HG03378 (cell line): ENCODE measurements around the gene OR2V2.

Source experiments
- ATAC-seq: cut with Tn5 transposase; IDR thresholded peaks from one replicate; pipeline ENCODE4 v1.9.1; 2021; ENCODE audit warnings: mild to moderate bottlenecking, moderate library complexity; ENCODE audit not compliant: unreplicated experiment

The OR2V2 gene

GRCh38 chr5:181189962-181190710 lies 42.8 kb downstream of the OR2V2 start:
- ATAC-seq = no peak

- ATAC-seq = no peak
These were observed 43.5 kb downstream of the OR2V2 start for GRCh38 chr5:181190711-181191525.

DNA sequence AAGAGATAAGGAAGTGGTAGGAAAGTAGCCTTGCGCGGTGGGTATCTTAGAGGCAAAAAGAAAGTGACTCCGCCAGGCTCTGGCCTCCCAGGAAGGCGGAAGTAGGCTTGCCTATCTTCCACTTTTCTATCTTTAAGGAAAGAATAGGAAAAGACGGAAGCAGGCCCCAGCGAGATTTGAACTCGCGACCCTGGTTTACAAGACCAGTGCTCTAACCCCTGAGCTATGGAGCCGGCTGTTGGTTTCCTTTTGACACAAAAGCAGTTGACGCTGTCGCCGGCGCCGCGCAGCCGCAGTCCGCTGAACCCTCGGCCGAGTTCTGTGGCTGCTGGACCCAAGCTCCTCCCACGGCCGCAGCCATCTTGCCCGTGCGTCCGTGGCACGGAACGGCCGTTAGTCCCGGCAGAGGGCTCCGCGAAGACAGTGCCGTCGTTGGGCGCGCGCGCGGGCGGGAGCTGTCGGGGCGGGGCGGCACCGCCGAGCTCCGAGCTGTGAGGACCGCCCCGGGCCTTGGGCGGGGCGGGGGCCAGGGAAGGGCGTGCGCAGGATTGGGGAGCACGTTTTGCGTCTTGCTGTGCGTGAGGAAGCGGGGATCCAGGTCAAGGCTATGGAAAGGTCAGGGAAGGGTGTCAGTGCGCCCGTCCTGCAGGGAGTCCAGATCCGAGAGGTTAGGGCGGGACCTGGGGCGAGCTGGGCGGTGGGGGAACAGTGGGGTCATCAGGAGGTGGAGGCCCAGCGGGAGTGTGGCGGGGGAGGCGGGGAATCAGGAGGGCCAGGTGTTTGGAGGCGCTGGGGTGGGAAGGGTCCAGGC lies 44.3 kb downstream of the OR2V2 start:
- peak; percentile 41 for ATAC-seq

- no peak for ATAC-seq
These were observed 45.1 kb downstream of the OR2V2 start for GRCh38 chr5:181192337-181193046.

GRCh38 chr5:181193656-181194055 lies 46.3 kb downstream of the OR2V2 start:
- no peak for ATAC-seq

- no peak for ATAC-seq
These were observed 47.3 kb downstream of the OR2V2 start for GRCh38 chr5:181194489-181195248.

DNA sequence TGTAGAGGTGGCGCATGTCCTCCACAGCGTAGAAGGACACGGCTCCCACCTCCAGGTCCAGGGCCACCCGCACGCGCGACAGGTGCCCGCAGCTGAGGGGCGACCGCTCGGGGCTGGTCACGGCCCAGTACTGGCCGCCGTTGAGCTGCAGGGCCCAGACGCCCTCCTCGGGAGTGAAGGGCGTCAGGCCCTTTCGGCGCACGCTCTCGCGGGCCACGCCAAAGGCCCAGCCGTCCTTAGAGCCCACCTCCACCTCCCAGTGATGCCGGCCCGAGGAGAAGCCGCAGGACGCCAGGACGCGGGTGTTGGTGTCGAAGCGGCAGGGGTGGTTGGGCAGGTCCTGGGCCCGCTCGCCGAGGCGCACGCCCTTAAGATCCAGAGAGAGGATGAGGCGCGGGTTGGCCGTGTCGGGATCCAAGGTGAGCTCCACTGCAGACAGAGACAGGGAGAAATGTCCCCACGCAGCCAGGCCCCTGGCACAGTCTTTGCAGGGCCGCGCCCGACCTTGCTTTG lies 47.9 kb downstream of the OR2V2 start:
- ATAC-seq = no peak

- no peak for ATAC-seq
These were observed 50.1 kb downstream of the OR2V2 start for GRCh38 chr5:181197326-181197951.

GRCh38 chr5:181198106-181198685 lies 50.8 kb downstream of the OR2V2 start:
- no peak for ATAC-seq

DNA sequence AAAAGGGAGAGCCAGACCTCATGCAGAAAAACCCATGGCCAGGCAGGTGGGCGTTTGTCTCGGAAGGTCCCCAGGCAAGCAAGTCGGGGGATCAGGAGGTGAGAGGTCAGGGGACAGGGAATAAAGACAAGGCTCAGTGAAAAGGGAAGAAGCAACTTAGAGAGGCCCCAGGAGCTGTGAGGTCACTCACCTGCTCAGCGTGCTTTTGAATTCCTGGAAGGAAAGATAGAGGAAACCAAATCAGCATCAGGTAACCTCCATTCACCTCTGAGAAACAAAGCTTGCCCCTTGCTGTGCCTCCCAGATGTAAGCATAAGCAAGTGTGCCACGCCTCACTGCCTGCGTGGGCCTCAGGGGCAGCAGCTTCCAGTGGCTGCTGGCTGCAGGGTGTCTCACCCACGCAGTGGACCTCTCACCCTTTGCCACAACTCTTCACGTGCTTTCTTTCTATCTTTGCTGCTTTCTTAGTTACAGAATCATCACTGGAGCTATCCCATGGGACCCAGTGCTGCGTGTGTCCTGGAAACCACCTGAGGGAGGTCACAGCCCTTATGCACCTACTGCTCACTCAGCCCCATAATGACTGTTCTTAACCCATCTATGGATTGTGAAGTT lies 51.6 kb downstream of the OR2V2 start:
- peak; percentile 78 for ATAC-seq

DNA sequence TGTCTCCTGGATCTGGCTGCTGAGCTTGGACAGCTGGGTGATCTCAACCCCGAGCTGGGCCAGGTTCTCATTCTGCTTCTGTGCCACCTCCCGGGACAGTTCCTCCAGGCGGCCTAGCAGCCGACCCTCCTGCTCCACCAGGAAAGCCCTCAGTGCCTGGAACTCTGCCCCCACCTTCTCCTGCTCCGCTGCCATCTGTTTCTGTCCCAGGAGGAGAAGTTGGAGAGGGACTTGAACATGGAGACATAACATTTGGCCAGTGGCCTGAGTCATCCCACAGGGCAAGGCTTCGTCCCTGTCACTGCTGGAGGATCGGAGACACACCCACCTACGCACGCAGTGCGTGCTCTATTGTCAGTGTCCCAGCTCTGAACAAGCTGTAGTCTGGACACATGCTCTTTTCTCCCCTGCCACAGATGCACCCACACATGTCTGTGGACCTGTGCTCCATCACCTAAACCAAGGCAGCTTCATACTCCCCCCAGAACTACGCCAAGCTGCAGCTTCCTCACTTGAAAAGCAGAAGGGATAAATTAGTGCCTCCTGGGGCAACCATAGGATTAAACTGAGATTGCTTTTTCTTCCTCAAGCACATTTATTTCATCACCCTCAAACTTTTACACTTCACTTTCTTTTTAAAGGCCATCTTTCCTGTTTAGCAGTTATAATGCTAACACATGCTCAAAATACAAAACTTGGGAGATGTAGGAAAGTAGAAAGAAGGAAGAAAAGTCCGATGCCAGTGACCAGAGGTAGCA lies 52.7 kb downstream of the OR2V2 start:
- ATAC-seq = no peak

DNA sequence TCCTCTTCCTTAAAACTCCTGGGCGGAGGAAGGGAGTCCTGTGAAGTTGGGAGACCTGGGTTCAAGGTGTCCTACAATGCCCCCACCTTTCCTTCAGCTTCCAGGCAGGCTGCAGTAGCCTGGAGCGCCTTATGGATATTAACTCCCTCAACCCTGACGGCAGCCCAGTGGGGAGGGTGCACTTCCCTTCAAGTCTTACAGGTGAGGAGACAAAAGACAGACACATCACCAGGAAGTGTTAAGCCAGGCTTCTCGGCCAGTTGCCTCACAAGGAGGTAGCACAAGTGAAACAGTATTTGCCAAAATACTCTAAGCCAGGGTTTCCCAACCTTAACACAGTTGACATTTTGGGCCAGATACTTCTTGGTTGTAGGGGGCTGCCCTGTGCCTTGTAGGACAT lies 53.4 kb downstream of the OR2V2 start:
- no peak for ATAC-seq

DNA sequence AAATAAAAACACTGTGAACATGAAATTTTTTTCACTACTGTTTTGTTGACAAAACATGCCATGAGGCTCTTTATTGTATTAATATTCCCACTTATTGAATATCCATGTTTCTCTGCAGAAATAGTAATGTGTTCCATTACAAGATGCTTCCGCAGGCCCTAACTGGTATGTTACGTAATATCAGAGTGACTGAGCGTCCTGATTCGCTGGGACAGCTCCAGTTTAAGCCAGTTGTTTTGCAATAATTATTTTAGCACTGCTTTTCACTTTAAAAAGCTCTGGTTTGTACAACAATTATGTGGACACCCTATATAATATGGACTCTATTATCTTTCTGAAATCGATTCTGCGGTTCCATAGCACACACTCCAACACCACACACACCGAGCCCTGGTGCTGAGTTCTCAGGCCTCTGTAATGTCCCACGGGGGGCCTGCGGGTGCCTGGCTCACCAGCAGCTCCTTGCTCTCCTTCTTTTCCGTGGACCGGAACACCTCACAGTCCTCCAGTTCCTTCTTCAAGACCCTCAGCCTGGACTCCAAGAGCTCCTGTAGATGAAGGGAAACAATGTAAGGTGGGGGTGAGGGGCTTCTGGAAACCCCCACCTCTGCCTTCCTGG lies 55.8 kb downstream of the OR2V2 start:
- no peak for ATAC-seq

- ATAC-seq = no peak
These were observed 56.4 kb downstream of the OR2V2 start for GRCh38 chr5:181203777-181204112.

- ATAC-seq = no peak
These were observed 56.9 kb downstream of the OR2V2 start for GRCh38 chr5:181204113-181204825.

- no peak for ATAC-seq
These were observed 57.7 kb downstream of the OR2V2 start, which contains the start of gene TRIM7 for GRCh38 chr5:181204826-181205760. Gene TRIM7 (minus strand): TSS chr5:181205196. CDS start chr5:181205110, 86 bp downstream.
